ENCODE data around the gene JUN. TPM values are rescaled to one million over a fixed set of nuclear protein-coding genes. Genes with fewer than 3 reads are reported as not detected.

The JUN gene
- total and polyA plus RNA-seq, 2 donors from 2014 or later = 41.8 to 109 TPM

DNA sequence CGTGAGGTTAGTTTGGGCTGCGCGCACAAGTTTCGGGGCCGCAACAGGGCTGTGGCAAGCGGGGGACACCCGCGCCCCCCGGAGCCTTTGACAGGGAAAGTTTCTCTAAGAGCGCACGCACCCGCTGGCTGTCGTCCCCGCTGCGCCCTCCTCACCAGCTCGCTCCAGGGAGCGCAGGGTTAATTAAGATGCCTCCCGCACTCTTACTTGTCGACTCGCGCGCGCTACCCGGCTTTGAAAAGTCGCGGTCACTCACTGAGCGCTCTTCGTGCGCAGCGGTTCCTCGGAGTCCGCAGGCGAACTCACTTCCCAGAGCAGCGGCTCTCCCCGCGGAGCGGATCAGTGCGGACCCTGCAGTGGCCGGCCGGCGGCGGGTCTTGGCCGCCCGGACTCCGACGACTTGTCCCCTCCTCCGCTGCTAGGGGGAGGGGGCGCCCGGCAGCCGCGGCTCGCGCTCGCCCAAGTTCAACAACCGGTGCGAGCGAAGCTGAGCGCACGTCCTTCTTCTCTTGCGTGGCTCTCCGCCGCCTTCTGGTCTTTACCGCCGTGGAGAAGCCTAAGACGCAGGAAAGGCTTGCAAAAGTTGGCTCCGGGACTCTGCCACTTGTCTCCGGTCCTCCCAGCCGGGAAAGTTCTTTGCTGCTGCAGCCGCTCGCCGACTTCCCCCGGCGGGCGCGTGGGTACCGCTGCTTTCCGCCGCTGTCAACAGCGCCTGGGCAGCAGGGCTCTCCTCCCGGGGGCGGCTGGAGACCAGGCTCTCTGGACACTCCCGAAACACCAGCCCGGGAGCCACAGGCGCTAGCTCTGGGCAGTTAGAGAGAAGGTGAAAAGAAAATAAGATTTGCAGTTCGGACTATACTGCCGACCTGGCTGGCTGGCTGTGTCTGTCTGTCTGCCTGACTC lies 506 bp downstream of the JUN start:
- H3K27ac ChIP-seq (ENCODE audit: low read depth in 2 of 2, low read length in 2 of 2) = peak overlapping the region; percentile 94 to 99
- DNase-seq = peak; percentile 75 to 91 (median 76)
- H3K27me3 ChIP-seq (ENCODE audit: control insufficient read depth, insufficient read depth, low read length) = no peaks in the 10 kb centered on the region
- TF ChIP-seq, protein P1, sequence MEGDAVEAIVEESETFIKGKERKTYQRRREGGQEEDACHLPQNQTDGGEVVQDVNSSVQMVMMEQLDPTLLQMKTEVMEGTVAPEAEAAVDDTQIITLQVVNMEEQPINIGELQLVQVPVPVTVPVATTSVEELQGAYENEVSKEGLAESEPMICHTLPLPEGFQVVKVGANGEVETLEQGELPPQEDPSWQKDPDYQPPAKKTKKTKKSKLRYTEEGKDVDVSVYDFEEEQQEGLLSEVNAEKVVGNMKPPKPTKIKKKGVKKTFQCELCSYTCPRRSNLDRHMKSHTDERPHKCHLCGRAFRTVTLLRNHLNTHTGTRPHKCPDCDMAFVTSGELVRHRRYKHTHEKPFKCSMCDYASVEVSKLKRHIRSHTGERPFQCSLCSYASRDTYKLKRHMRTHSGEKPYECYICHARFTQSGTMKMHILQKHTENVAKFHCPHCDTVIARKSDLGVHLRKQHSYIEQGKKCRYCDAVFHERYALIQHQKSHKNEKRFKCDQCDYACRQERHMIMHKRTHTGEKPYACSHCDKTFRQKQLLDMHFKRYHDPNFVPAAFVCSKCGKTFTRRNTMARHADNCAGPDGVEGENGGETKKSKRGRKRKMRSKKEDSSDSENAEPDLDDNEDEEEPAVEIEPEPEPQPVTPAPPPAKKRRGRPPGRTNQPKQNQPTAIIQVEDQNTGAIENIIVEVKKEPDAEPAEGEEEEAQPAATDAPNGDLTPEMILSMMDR (IDR thresholded peaks at IDR 0.05; ENCODE audit: borderline replicate concordance, extremely low read depth, insufficient read depth) = no peak
- peak overlapping the region; percentile 96 to 99 (median 97) for H3K9ac ChIP-seq (ENCODE audit: low read length in 3 of 3)
- intact Hi-C loops (cut with DNase I) = no loop called here
- peak overlapping the region; percentile 69 to 95 (median 93) for H3K4me3 ChIP-seq (ENCODE audit: low read length in 3 of 3)
- H3K36me3 ChIP-seq (ENCODE audit: control insufficient read depth in 2 of 3, insufficient read depth in 3 of 3, low read length in 3 of 3) = peaks cover 0 to 5% (median 0%) of the 10 kb centered on the region in 3 donors
- no peaks in the 10 kb centered on the region for H3K9me3 ChIP-seq (ENCODE audit: control insufficient read depth in 2 of 3, insufficient read depth in 1 of 3, low read length in 3 of 3)
- FAIRE-seq = no peak
- peaks cover 0 to 7% (median 7%) of the 10 kb centered on the region in 3 donors for H3K4me1 ChIP-seq (ENCODE audit: control insufficient read depth in 2 of 3, insufficient read depth in 2 of 3, low read depth in 1 of 3, low read length in 3 of 3)

DNA sequence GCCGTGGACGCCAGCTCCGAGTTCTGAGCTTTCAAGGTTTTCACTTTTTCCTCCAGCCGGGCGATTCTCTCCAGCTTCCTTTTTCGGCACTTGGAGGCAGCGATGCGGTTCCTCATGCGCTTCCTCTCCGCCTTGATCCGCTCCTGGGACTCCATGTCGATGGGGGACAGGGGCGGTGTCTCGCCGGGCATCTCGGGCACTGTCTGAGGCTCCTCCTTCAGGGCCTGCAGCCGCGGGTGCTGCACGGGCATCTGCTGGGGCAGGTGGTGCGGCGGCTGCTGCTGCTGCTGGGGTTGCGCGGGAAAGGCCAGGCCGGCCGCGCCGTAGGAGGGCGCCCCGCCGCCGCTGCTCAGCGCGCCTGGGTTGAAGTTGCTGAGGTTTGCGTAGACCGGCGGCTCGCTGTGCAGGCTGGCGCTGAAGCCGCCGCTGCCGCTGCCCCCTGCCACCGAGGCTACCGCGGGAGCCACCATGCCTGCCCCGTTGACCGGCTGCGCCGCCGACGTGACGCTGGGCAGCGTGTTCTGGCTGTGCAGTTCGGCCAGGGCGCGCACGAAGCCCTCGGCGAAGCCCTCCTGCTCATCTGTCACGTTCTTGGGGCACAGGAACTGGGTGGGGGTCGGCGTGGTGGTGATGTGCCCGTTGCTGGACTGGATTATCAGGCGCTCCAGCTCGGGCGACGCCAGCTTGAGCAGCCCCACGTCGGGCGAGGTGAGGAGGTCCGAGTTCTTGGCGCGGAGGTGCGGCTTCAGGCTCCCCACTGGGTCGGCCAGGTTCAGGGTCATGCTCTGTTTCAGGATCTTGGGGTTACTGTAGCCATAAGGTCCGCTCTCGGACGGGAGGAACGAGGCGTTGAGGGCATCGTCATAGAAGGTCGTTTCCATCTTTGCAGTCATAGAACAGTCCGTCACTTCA lies 1.4 kb downstream of the JUN start:
- TF ChIP-seq, protein P1 (IDR thresholded peaks at IDR 0.05; ENCODE audit: borderline replicate concordance, extremely low read depth, insufficient read depth) = no peak
- peak; percentile 59 to 89 (median 71) for DNase-seq
- intact Hi-C loops (cut with DNase I) = no loop called here

DNA sequence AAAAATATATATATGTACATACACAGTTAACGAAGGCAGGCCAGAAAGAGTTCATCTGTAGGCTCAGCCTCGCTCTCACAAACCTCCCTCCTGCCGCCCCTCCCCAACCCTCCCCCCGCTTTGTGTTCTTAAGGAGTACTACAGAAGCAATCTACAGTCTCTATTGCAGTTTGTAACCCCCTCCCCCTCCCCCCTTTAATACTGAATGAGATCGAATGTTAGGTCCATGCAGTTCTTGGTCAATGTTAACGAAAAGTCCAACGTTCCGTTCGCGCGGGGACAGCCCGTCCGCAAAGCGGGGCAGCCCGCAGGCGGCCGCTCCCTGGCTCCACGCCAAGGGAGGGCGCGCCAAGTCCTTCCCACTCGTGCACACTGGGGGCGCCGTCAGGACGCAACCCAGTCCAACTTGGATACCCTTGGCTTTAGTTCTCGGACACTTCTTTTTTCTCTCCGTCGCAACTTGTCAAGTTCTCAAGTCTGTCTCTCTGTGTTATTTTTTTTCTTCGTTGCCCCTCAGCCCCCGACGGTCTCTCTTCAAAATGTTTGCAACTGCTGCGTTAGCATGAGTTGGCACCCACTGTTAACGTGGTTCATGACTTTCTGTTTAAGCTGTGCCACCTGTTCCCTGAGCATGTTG lies 2.2 kb downstream of the JUN start:
- H3K27ac ChIP-seq (ENCODE audit: low read depth in 2 of 2, low read length in 2 of 2) = peak overlapping the region; percentile 94 to 99
- TF ChIP-seq, protein P1 (IDR thresholded peaks at IDR 0.05; ENCODE audit: borderline replicate concordance, extremely low read depth, insufficient read depth) = peak; percentile 38
- no peaks in the 10 kb centered on the region for H3K9me3 ChIP-seq (ENCODE audit: control insufficient read depth in 2 of 3, insufficient read depth in 1 of 3, low read length in 3 of 3)
- H3K9ac ChIP-seq (ENCODE audit: low read length in 3 of 3) = peak overlapping the region; percentile 93 to 99 (median 97)
- peaks cover 0 to 7% (median 7%) of the 10 kb centered on the region in 3 donors for H3K4me1 ChIP-seq (ENCODE audit: control insufficient read depth in 2 of 3, insufficient read depth in 2 of 3, low read depth in 1 of 3, low read length in 3 of 3)
- FAIRE-seq = no peak
- H3K36me3 ChIP-seq (ENCODE audit: control insufficient read depth in 2 of 3, insufficient read depth in 3 of 3, low read length in 3 of 3) = peaks cover 0 to 5% (median 0%) of the 10 kb centered on the region in 3 donors
- no peaks in the 10 kb centered on the region for H3K27me3 ChIP-seq (ENCODE audit: control insufficient read depth, insufficient read depth, low read length)
- DNase-seq = peak; percentile 80 to 92 (median 90)
- peak overlapping the region; percentile 69 to 95 (median 93) for H3K4me3 ChIP-seq (ENCODE audit: low read length in 3 of 3)
- intact Hi-C loops (cut with DNase I) = no loop called here

More for the DNA sequence above, 1.4 kb downstream of the JUN start:
- Histone ChIP-seq H3K9me3 (ENCODE audit: control insufficient read depth in 2 of 3, insufficient read depth in 1 of 3, low read length in 3 of 3) (no peaks in the 10 kb centered on the region), H3K4me1 (ENCODE audit: control insufficient read depth in 2 of 3, insufficient read depth in 2 of 3, low read depth in 1 of 3, low read length in 3 of 3) (peaks cover 0 to 7% (median 7%) of the 10 kb centered on the region in 3 donors), H3K36me3 (ENCODE audit: control insufficient read depth in 2 of 3, insufficient read depth in 3 of 3, low read length in 3 of 3) (peaks cover 0 to 5% (median 0%) of the 10 kb centered on the region in 3 donors), H3K27me3 (ENCODE audit: control insufficient read depth, insufficient read depth, low read length) (no peaks in the 10 kb centered on the region), H3K27ac (ENCODE audit: low read depth in 2 of 2, low read length in 2 of 2) (peak overlapping the region; percentile 94 to 99), H3K4me3 (ENCODE audit: low read length in 3 of 3) (peak overlapping the region; percentile 69 to 95 (median 93)), H3K9ac (ENCODE audit: low read length in 3 of 3) (peak overlapping the region; percentile 96 to 99 (median 97))
- no peak for FAIRE-seq

Data from kidney (tissue), 14 donors.